Measurements from ENCODE around the gene CELA2B. TPM values are rescaled to one million over a fixed set of nuclear protein-coding genes. Genes with fewer than 3 reads are reported as not detected.
A peak's percentile ranks its signal among the peaks of the same experiment; 100 is the strongest.

The CELA2B gene
- total RNA-seq, 2 experiments from 2014 or later, result not detected

GRCh38 chr1:15492596-15492995 lies 16.7 kb downstream of the CELA2B start:
- Mint-ChIP-seq H3K4me1 (ENCODE audit: low read depth) (peaks cover 11% of the 10 kb centered on the region), H3K36me3 (ENCODE audit: low read depth) (peaks cover 7% of the 10 kb centered on the region), H3K27me3 (ENCODE audit: low read depth) (no peaks in the 10 kb centered on the region), H3K9me3 (ENCODE audit: insufficient read depth) (no peaks in the 10 kb centered on the region), H3K4me3 (no peak overlapping the region), H3K27ac (no peak overlapping the region)
- POLR2A ChIA-PET, result no interaction called here
- ATAC-seq (no peak), DNase-seq (no peak)
- CTCF ChIA-PET, result no interaction called here

- Mint-ChIP-seq H3K4me1 (ENCODE audit: low read depth) (peaks cover 11% of the 10 kb centered on the region), H3K9me3 (ENCODE audit: insufficient read depth) (no peaks in the 10 kb centered on the region), H3K27ac (no peak overlapping the region), H3K27me3 (ENCODE audit: low read depth) (no peaks in the 10 kb centered on the region), H3K36me3 (ENCODE audit: low read depth) (peaks cover 9% of the 10 kb centered on the region), H3K4me3 (no peak overlapping the region)
- CTCF ChIA-PET, result no interaction called here
- DNase-seq (no peak), ATAC-seq (no peak)
- POLR2A ChIA-PET, result no interaction called here
These were observed 18.0 kb downstream of the CELA2B start for GRCh38 chr1:15493869-15494390.

- ChIA-PET CTCF (interaction anchor here (1.4 kb wide), 1 partner anchor 69 kb away, joined by 3 read pairs; no protein-coding TSS in a partner anchor), POLR2A (no interaction called here)
- no peak for ATAC-seq
- Mint-ChIP-seq H3K4me3 (no peak overlapping the region), H3K27ac (no peak overlapping the region), H3K4me1 (ENCODE audit: low read depth) (no peaks in the 10 kb centered on the region), H3K36me3 (ENCODE audit: low read depth) (peaks cover 7% of the 10 kb centered on the region), H3K9me3 (ENCODE audit: insufficient read depth) (no peaks in the 10 kb centered on the region), H3K27me3 (ENCODE audit: low read depth) (no peaks in the 10 kb centered on the region)
- no peak for DNase-seq
These were observed 24.6 kb downstream of the CELA2B start for GRCh38 chr1:15500184-15501178.

GRCh38 chr1:15501208-15502032 lies 25.5 kb downstream of the CELA2B start:
- Mint-ChIP-seq H3K27ac (no peak overlapping the region), H3K27me3 (ENCODE audit: low read depth) (no peaks in the 10 kb centered on the region), H3K4me1 (ENCODE audit: low read depth) (no peaks in the 10 kb centered on the region), H3K9me3 (ENCODE audit: insufficient read depth) (no peaks in the 10 kb centered on the region), H3K4me3 (no peak overlapping the region), H3K36me3 (ENCODE audit: low read depth) (peaks cover 7% of the 10 kb centered on the region)
- CTCF ChIA-PET, result interaction anchor here (1.0 kb wide), 1 partner anchor 177 kb away, joined by 4 read pairs; no protein-coding TSS in a partner anchor
- ATAC-seq (peak; percentile 65), DNase-seq (peak; percentile 68)
- POLR2A ChIA-PET, result no interaction called here

- Mint-ChIP-seq H3K36me3 (ENCODE audit: low read depth) (peaks cover under 1% of the 10 kb centered on the region), H3K4me1 (ENCODE audit: low read depth) (no peaks in the 10 kb centered on the region), H3K4me3 (no peak overlapping the region), H3K27me3 (ENCODE audit: low read depth) (no peaks in the 10 kb centered on the region), H3K27ac (no peak overlapping the region), H3K9me3 (ENCODE audit: insufficient read depth) (no peaks in the 10 kb centered on the region)
- no peak for DNase-seq
- ChIA-PET CTCF (interaction anchor here (1.4 kb wide), 1 partner anchor 10 kb away, joined by 4 read pairs; no protein-coding TSS in a partner anchor), POLR2A (no interaction called here)
- ATAC-seq, result no peak
These were observed 28.5 kb downstream of the CELA2B start for GRCh38 chr1:15504436-15504835.

GRCh38 chr1:15506831-15507230 lies 30.9 kb downstream of the CELA2B start:
- H3K4me3 Mint-ChIP-seq, result no peak overlapping the region
- DNase-seq, result no peak
- no peaks in the 10 kb centered on the region for H3K27me3 Mint-ChIP-seq (ENCODE audit: low read depth)
- POLR2A ChIA-PET, result no interaction called here
- H3K9me3 Mint-ChIP-seq (ENCODE audit: insufficient read depth), result no peaks in the 10 kb centered on the region
- CTCF ChIA-PET, result no interaction called here
- no peaks in the 10 kb centered on the region for H3K4me1 Mint-ChIP-seq (ENCODE audit: low read depth)
- no peak overlapping the region for H3K27ac Mint-ChIP-seq
- no peak for ATAC-seq
- H3K36me3 Mint-ChIP-seq (ENCODE audit: low read depth), result peaks cover 4% of the 10 kb centered on the region

- Mint-ChIP-seq H3K27ac (no peak overlapping the region), H3K9me3 (ENCODE audit: insufficient read depth) (no peaks in the 10 kb centered on the region), H3K27me3 (ENCODE audit: low read depth) (no peaks in the 10 kb centered on the region), H3K36me3 (ENCODE audit: low read depth) (peaks cover 8% of the 10 kb centered on the region), H3K4me3 (no peak overlapping the region), H3K4me1 (ENCODE audit: low read depth) (no peaks in the 10 kb centered on the region)
- POLR2A ChIA-PET, result no interaction called here
- CTCF ChIA-PET, result no interaction called here
- DNase-seq, result no peak
- no peak for ATAC-seq
These were observed 31.4 kb downstream of the CELA2B start for GRCh38 chr1:15507278-15507677.

GRCh38 chr1:15508700-15509487 lies 33.0 kb downstream of the CELA2B start:
- no peak overlapping the region for H3K27ac Mint-ChIP-seq
- ATAC-seq (no peak), DNase-seq (no peak)
- H3K36me3 Mint-ChIP-seq (ENCODE audit: low read depth), result peaks cover 13% of the 10 kb centered on the region
- POLR2A ChIA-PET, result no interaction called here
- CTCF ChIA-PET, result no interaction called here
- H3K4me3 Mint-ChIP-seq, result no peak overlapping the region
- no peaks in the 10 kb centered on the region for H3K9me3 Mint-ChIP-seq (ENCODE audit: insufficient read depth)
- peaks cover 3% of the 10 kb centered on the region for H3K4me1 Mint-ChIP-seq (ENCODE audit: low read depth)
- no peaks in the 10 kb centered on the region for H3K27me3 Mint-ChIP-seq (ENCODE audit: low read depth)

GRCh38 chr1:15509586-15509985 lies 33.7 kb downstream of the CELA2B start:
- ChIA-PET CTCF (no interaction called here), POLR2A (no interaction called here)
- H3K4me3 Mint-ChIP-seq, result no peak overlapping the region

GRCh38 chr1:15510611-15511405 lies 34.9 kb downstream of the CELA2B start:
- ATAC-seq (no peak), DNase-seq (no peak)
- POLR2A ChIA-PET, result no interaction called here
- H3K27me3 Mint-ChIP-seq (ENCODE audit: low read depth), result no peaks in the 10 kb centered on the region
- H3K36me3 Mint-ChIP-seq (ENCODE audit: low read depth), result peaks cover 25% of the 10 kb centered on the region
- no peaks in the 10 kb centered on the region for H3K9me3 Mint-ChIP-seq (ENCODE audit: insufficient read depth)
- peaks cover 21% of the 10 kb centered on the region for H3K4me1 Mint-ChIP-seq (ENCODE audit: low read depth)
- no peak overlapping the region for H3K27ac Mint-ChIP-seq
- CTCF ChIA-PET, result no interaction called here
- H3K4me3 Mint-ChIP-seq, result no peak overlapping the region

More at GRCh38 chr1:15509586-15509985, 33.7 kb downstream of the CELA2B start:
- Mint-ChIP-seq H3K27ac (no peak overlapping the region), H3K4me1 (ENCODE audit: low read depth) (peaks cover 10% of the 10 kb centered on the region), H3K9me3 (ENCODE audit: insufficient read depth) (no peaks in the 10 kb centered on the region), H3K36me3 (ENCODE audit: low read depth) (peaks cover 18% of the 10 kb centered on the region), H3K27me3 (ENCODE audit: low read depth) (no peaks in the 10 kb centered on the region)
- no peak for ATAC-seq
- no peak for DNase-seq

- ATAC-seq (no peak), DNase-seq (no peak)
- Mint-ChIP-seq H3K27me3 (ENCODE audit: low read depth) (no peaks in the 10 kb centered on the region), H3K36me3 (ENCODE audit: low read depth) (peaks cover 38% of the 10 kb centered on the region), H3K4me3 (no peak overlapping the region), H3K4me1 (ENCODE audit: low read depth) (peaks cover 30% of the 10 kb centered on the region), H3K9me3 (ENCODE audit: insufficient read depth) (no peaks in the 10 kb centered on the region), H3K27ac (peak overlapping the region; percentile 31)
- POLR2A ChIA-PET, result no interaction called here
- CTCF ChIA-PET, result interaction anchor here (0.6 kb wide), 1 partner anchor 10 kb away, joined by 4 read pairs; no protein-coding TSS in a partner anchor
These were observed 37.3 kb downstream of the CELA2B start for GRCh38 chr1:15513192-15513591.

All from activated CD8-positive, alpha-beta T cell treated with anti-CD3 and anti-CD28 coated beads, Interleukin-2, amount 10 ng/mL, durations not matched to agents 7 days and 5 days (primary cell).